ENCODE measurements around the gene COL26A1. TPM values are rescaled to one million over a fixed set of nuclear protein-coding genes. Genes with fewer than 3 reads are reported as not detected.

The COL26A1 gene
- polyA plus RNA-seq, 1 donor (not counting 4 experiments of a cell fraction or from before 2014, with no cell fraction given): not detected

DNA sequence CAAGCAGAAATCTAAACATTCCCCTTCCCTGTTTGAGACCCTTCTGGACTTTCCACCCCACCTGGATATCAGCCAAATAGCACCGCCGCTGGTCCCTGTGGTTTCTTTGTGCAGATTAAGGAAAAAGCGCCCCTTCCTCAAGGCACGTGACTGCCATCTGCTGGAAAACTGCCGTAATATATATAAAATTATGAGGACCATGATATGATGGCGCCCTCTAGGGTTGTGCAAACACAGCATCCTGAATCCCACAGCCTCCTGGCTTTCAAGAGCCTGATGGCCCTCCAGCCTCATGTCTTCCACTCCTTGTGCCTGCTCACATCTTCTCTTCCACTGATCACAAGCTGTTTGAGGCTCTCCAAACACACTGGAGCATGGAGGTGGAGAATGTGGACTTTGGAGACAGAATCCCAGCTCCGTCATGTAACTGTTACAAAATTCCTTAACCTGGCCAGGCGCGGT, 145.1 kb downstream of the COL26A1 start:
- Histone ChIP-seq H3K4me1 (ENCODE audit: control insufficient read depth, extremely low read depth, insufficient read depth, low read length) (no peaks in the 10 kb centered on the region), H3K9ac (ENCODE audit: control insufficient read depth, extremely low read depth, insufficient read depth, low read length) (no peak overlapping the region), H3K9me1 (ENCODE audit: control insufficient read depth, extremely low read depth, insufficient read depth, low read length) (no peaks in the 10 kb centered on the region), H3K27ac (ENCODE audit: control insufficient read depth, insufficient read depth, low read length) (no peak overlapping the region), H3K4me2 (ENCODE audit: control insufficient read depth, extremely low read depth, insufficient read depth, low read depth, low read length) (no peak overlapping the region), H3K4me3 (ENCODE audit: control insufficient read depth in 2 of 3, extremely low read depth in 1 of 3, insufficient read depth in 2 of 3, low read depth in 1 of 3, low read length in 3 of 3) (no peak overlapping the region), H3K36me3 (ENCODE audit: control insufficient read depth in 2 of 2, extremely low read depth in 1 of 2, insufficient read depth in 2 of 2, low read length in 2 of 2) (no peaks in the 10 kb centered on the region), H3K27me3 (ENCODE audit: control insufficient read depth, extremely low read depth, insufficient read depth, low read length) (no peaks in the 10 kb centered on the region), H3K79me2 (ENCODE audit: control insufficient read depth, insufficient read depth, low read length) (no peaks in the 10 kb centered on the region), H2AFZ (ENCODE audit: control insufficient read depth, low read length) (no peak overlapping the region), H3K9me3 (ENCODE audit: control insufficient read depth, low read depth, low read length) (no peaks in the 10 kb centered on the region), H4K20me1 (ENCODE audit: control insufficient read depth, extremely low read depth, insufficient read depth, low read length) (no peaks in the 10 kb centered on the region)
- DNase-seq (ENCODE audit: low read depth, low spot score) (no peak), FAIRE-seq (no peak)
- dilution Hi-C loops (cut with MboI; ENCODE audit: extremely low pct_ligation_motif_present, low sequenced_read_pairs): no loop called here
- TF ChIP-seq, protein P1, sequence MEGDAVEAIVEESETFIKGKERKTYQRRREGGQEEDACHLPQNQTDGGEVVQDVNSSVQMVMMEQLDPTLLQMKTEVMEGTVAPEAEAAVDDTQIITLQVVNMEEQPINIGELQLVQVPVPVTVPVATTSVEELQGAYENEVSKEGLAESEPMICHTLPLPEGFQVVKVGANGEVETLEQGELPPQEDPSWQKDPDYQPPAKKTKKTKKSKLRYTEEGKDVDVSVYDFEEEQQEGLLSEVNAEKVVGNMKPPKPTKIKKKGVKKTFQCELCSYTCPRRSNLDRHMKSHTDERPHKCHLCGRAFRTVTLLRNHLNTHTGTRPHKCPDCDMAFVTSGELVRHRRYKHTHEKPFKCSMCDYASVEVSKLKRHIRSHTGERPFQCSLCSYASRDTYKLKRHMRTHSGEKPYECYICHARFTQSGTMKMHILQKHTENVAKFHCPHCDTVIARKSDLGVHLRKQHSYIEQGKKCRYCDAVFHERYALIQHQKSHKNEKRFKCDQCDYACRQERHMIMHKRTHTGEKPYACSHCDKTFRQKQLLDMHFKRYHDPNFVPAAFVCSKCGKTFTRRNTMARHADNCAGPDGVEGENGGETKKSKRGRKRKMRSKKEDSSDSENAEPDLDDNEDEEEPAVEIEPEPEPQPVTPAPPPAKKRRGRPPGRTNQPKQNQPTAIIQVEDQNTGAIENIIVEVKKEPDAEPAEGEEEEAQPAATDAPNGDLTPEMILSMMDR (optimal IDR thresholded peaks at IDR 0.05 in 1 of 3, IDR thresholded peaks at IDR 0.05 in 1 of 3, conservative IDR thresholded peaks at IDR 0.05 in 1 of 3; ENCODE audit: extremely low read depth in 1 of 3, insufficient read depth in 2 of 3, low read length in 3 of 3): peak; percentile 62 to 65 (median 63)
- no peak for TF ChIP-seq EZH2 (IDR thresholded peaks at IDR 0.05; ENCODE audit: low read length)

GRCh38 chr7:101510297-101510696, 147.6 kb downstream of the COL26A1 start:
- Histone ChIP-seq H3K4me3 (ENCODE audit: control insufficient read depth in 2 of 3, extremely low read depth in 1 of 3, insufficient read depth in 2 of 3, low read depth in 1 of 3, low read length in 3 of 3) (no peak overlapping the region), H3K4me2 (ENCODE audit: control insufficient read depth, extremely low read depth, insufficient read depth, low read depth, low read length) (no peak overlapping the region), H3K27me3 (ENCODE audit: control insufficient read depth, extremely low read depth, insufficient read depth, low read length) (no peaks in the 10 kb centered on the region), H3K4me1 (ENCODE audit: control insufficient read depth, extremely low read depth, insufficient read depth, low read length) (no peaks in the 10 kb centered on the region), H3K27ac (ENCODE audit: control insufficient read depth, insufficient read depth, low read length) (no peak overlapping the region), H2AFZ (ENCODE audit: control insufficient read depth, low read length) (no peak overlapping the region), H3K9me1 (ENCODE audit: control insufficient read depth, extremely low read depth, insufficient read depth, low read length) (no peaks in the 10 kb centered on the region), H3K36me3 (ENCODE audit: control insufficient read depth in 2 of 2, extremely low read depth in 1 of 2, insufficient read depth in 2 of 2, low read length in 2 of 2) (no peaks in the 10 kb centered on the region), H3K79me2 (ENCODE audit: control insufficient read depth, insufficient read depth, low read length) (no peaks in the 10 kb centered on the region), H4K20me1 (ENCODE audit: control insufficient read depth, extremely low read depth, insufficient read depth, low read length) (no peaks in the 10 kb centered on the region), H3K9ac (ENCODE audit: control insufficient read depth, extremely low read depth, insufficient read depth, low read length) (no peak overlapping the region), H3K9me3 (ENCODE audit: control insufficient read depth, low read depth, low read length) (no peaks in the 10 kb centered on the region)
- FAIRE-seq (no peak), DNase-seq (ENCODE audit: low read depth, low spot score) (no peak)
- dilution Hi-C loops (cut with MboI; ENCODE audit: extremely low pct_ligation_motif_present, low sequenced_read_pairs): no loop called here
- TF ChIP-seq, protein P1 (optimal IDR thresholded peaks at IDR 0.05 in 1 of 3, IDR thresholded peaks at IDR 0.05 in 1 of 3, conservative IDR thresholded peaks at IDR 0.05 in 1 of 3; ENCODE audit: extremely low read depth in 1 of 3, insufficient read depth in 2 of 3, low read length in 3 of 3): no peak
- TF ChIP-seq EZH2 (IDR thresholded peaks at IDR 0.05; ENCODE audit: low read length): no peak

Measured in keratinocyte (primary cell).